MCF 10A (cell line): ENCODE measurements around the gene AP5B1. TPM values are rescaled to one million over a fixed set of nuclear protein-coding genes. Genes with fewer than 3 reads are reported as not detected.

Experiments used
- Bru-seq: library from RNA; stranded (reverse); fragments of 400-500 nt; gene quantifications from one replicate; lab custom pipeline; 2021; lab: Mats Ljungman, UMichigan
- BruChase-seq, 2 experiments: library from RNA; stranded (reverse); fragments of 400-500 nt; gene quantifications; one replicate each; lab custom pipeline; 2021; lab: Mats Ljungman, UMichigan
- BruUV-seq: library from RNA; stranded (reverse); fragments of 400-500 nt; replicated peaks from 2 replicates; lab custom pipeline; 2021; lab: Mats Ljungman, UMichigan
- CTCF ChIA-PET: fragments of 300-600 bp; sonication (Branson Sonifier 250); formaldehyde crosslinking; extraction: SDS; loops from one replicate; lab custom pipeline; 2021; ENCODE audit warnings: antibody characterized with exemption, inconsistent platforms; lab: Yijun Ruan, JAX
- POLR2A ChIA-PET: fragments of 300-600, 350-650 bp; sonication (Branson Sonifier 250); formaldehyde crosslinking; extraction: SDS; loops from one replicate; lab custom pipeline; 2020; ENCODE audit warnings: antibody characterized with exemption, inconsistent platforms; lab: Yijun Ruan, JAX
- DNase-seq: peaks from one replicate; pipeline ENCODE4 v3.0.0-alpha.2; 2018; ENCODE audit not compliant: unreplicated experiment
- H3K27ac Mint-ChIP-seq: one replicate; pipeline ENCODE4 v1.8.0; 2022; ENCODE audit warnings: mild to moderate bottlenecking, low read depth, mixed read lengths; ENCODE audit not compliant: unreplicated experiment
- H3K27me3 Mint-ChIP-seq: one replicate; pipeline ENCODE4 v1.8.0; 2022; ENCODE audit warnings: mixed read lengths; ENCODE audit not compliant: insufficient read depth, unreplicated experiment
- H3K36me3 Mint-ChIP-seq: one replicate; pipeline ENCODE4 v1.8.0; 2022; ENCODE audit warnings: mild to moderate bottlenecking, moderate library complexity, mixed read lengths; ENCODE audit not compliant: insufficient read depth, unreplicated experiment
- H3K4me1 Mint-ChIP-seq: one replicate; pipeline ENCODE4 v1.8.0; 2022; ENCODE audit warnings: mixed read lengths; ENCODE audit not compliant: insufficient read depth, unreplicated experiment
- H3K4me3 Mint-ChIP-seq: one replicate; pipeline ENCODE4 v1.8.0; 2022; ENCODE audit warnings: mild to moderate bottlenecking, moderate library complexity, mixed read lengths; ENCODE audit not compliant: unreplicated experiment
- H3K9me3 Mint-ChIP-seq: one replicate; pipeline ENCODE4 v1.8.0; 2022; ENCODE audit warnings: mixed read lengths; ENCODE audit not compliant: unreplicated experiment
- CTCF ChIP-seq: fragments of 200-600 bp; IDR thresholded peaks from one replicate; pipeline ENCODE4 v1.8.0; 2022; ENCODE audit warnings: antibody characterized with exemption, mild to moderate bottlenecking; ENCODE audit not compliant: unreplicated experiment
- intact Hi-C: fragments of 100-400 bp; cut with micrococcal nuclease; formaldehyde crosslinking; loops from 2 replicates; pipeline ENCODE4 v1.14.1; 2022
- long read RNA-seq: library from polyadenylated mRNA; stranded (forward); transcript quantifications from one replicate; pipeline ENCODE4 v2.0.0, GENCODE V29; 2022
- total RNA-seq: library from RNA; stranded (reverse); gene quantifications from 2 replicates; pipeline ENCODE4 v1.2.3, GENCODE V29; 2022

Gene AP5B1
- 12.9 and 14.4 TPM in 2 replicates for total RNA-seq
- percentile 70 among the genes with signal in this experiment for Bru-seq, nascent RNA
- percentile 83 among the genes with signal in this experiment for BruChase-seq, experiment 1, labeled RNA remaining after a 6-hour chase
- BruChase-seq, experiment 2, labeled RNA remaining after a 2-hour chase = percentile 87 among the genes with signal in this experiment
- long read RNA-seq, full-length matches to known transcripts = 35 of 47 reads
- long read RNA-seq, partial matches to known transcripts = 0 of 47 reads
- long read RNA-seq, other reads (novel, unspliced or antisense) = 12 of 47 reads

DNA sequence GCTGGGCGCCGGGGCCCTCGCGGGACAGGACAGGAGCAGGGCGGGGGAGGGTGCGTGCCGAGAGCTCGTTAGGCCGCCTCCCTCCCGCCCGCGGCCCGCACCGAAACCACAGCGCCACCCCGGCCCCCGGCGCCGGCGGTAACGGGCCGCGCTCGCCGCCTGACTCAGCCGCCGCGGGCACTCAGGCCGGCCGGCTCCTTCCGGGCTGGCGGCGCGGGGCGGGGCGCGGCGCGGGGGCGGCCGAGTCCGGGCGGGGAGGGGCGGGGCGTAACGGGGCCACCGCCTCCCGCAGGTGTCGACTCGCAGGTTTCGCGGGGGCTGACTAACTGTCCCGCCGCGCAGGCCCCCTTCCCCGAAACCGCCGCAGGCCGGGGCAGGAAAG, at the start of gene AP5B1:
Gene AP5B1, minus strand, starts transcription at position 207 of the 382 bp plus-strand sequence. CDS start 385 bp downstream, outside the sequence.
- H3K9me3 Mint-ChIP-seq = no peaks in the 10 kb centered on the region
- H3K4me1 Mint-ChIP-seq = no peaks in the 10 kb centered on the region
- ChIA-PET CTCF (interaction anchor here (0.6 to 8.8 kb wide), 24 partner anchors 10 to 622 kb away, joined by 3 to 98 read pairs (median 8); partner anchors contain the start of gene KAT5), POLR2A (interaction anchor here (0.9 to 3.5 kb wide), 12 partner anchors 10 to 135 kb away, joined by 3 to 39 read pairs (median 12); partner anchors contain the start of genes CFL1, KAT5 and RNASEH2C)
- intact Hi-C loops = loop anchor here (1.0 kb wide), 2 partner anchors 38 to 209 kb away; no protein-coding TSS in a partner anchor
- H3K4me3 Mint-ChIP-seq = peak within 1 kb of the TSS; percentile 96
- H3K27ac Mint-ChIP-seq = peak within 1 kb of the TSS; percentile 93
- H3K36me3 Mint-ChIP-seq = peaks cover 9% of the 10 kb centered on the region
- no peak for TF ChIP-seq CTCF
- BruUV-seq = no TSS peak
- peak; percentile 74 for DNase-seq
- H3K27me3 Mint-ChIP-seq = peaks cover 5% of the 10 kb centered on the region

DNA sequence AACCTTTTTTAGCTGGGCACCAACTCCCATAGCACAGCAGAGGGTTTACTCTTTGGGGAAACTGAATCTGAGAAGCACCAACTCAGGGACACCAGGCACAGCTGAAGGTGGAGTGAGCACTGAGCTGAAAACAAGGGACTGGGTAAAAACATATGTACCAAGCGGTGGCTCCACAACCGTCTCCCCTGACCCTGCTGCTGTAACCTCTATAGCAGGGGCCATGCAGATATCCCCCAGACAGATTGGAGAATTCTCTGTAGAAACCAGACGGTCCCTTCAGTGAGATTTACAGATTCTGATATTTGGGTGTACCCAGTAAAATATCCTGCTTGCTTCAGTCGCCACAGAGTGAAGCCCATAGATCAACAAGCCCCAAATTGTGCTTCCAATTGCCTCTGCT, 48.7 kb upstream of the AP5B1 start:
- Mint-ChIP-seq H3K4me1 (no peaks in the 10 kb centered on the region), H3K27ac (no peak overlapping the region), H3K4me3 (no peak overlapping the region), H3K9me3 (peaks cover 6% of the 10 kb centered on the region), H3K27me3 (peaks cover 44% of the 10 kb centered on the region), H3K36me3 (no peaks in the 10 kb centered on the region)
- intact Hi-C loops = no loop called here
- POLR2A ChIA-PET = interaction anchor here (0.6 to 1.0 kb wide), 2 partner anchors 29 to 209 kb away, joined by 4 to 6 read pairs; partner anchors contain the start of gene CFL1
- TF ChIP-seq CTCF = no peak
- CTCF ChIA-PET = interaction anchor here (1.0 to 1.8 kb wide), 4 partner anchors 15 to 118 kb away, joined by 3 to 5 read pairs (median 4); partner anchors contain the start of gene KAT5
- no peak for DNase-seq
- no TSS peak for BruUV-seq

DNA sequence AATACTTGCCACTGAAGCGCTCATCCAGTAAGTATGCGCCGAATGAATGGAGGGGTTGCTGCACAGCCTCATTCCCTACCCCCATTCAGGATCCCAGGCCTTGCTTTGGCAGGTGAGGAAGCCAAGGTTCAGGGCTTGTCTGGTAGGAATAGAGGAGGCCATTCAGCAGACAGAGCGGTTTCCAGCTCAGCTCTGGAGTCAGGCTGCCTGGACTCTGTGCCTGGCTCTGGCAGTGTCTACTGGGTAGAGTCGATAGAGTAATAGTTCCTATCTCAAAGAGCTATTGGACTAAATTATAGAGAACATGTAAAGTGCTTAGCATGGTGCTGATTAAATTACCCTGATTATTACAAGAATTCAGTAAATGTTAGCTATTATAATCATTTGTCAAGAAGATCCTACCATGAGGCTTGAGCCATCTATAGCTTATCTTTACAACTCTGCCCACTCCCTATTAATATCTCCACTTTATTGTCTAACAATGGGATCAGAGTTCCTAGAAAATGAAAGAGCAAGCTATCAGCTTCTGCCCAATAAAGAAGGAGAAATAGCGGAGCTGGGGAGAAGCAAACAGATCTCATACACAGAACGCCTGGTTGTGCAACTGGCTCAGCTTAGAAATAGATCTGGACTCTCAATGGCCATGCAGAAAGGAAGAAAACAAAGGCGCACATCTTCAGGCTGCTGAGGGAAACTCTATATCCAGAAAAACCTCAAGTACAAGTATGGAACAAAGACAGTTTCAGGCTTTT, 46.4 kb upstream of the AP5B1 start:
- no peak for TF ChIP-seq CTCF
- Mint-ChIP-seq H3K36me3 (no peaks in the 10 kb centered on the region), H3K9me3 (no peaks in the 10 kb centered on the region), H3K27me3 (peaks cover 32% of the 10 kb centered on the region), H3K27ac (no peak overlapping the region), H3K4me3 (no peak overlapping the region), H3K4me1 (no peaks in the 10 kb centered on the region)
- ChIA-PET POLR2A (interaction anchor here (0.7 to 2.7 kb wide), 4 partner anchors 18 to 115 kb away, joined by 3 to 8 read pairs (median 6); partner anchors contain the start of genes CFL1 and KAT5), CTCF (interaction anchor here (0.6 to 3.4 kb wide), 6 partner anchors 8 to 116 kb away, joined by 3 to 11 read pairs (median 3); partner anchors contain the start of gene AP5B1)
- BruUV-seq = no TSS peak
- intact Hi-C loops = no loop called here
- DNase-seq = no peak
